OCI-LY1 (cell line): ENCODE data around the gene CACNA1C.

Experiments
- H2AFZ ChIP-seq: fragments of 200-600 bp; sonication (generic), shearing (Covaris generic); 2 replicates; pipeline ENCODE4 v1.6.0; 2014; ENCODE audit warnings: antibody characterized with exemption, mild to moderate bottlenecking, low read length
- H3F3A ChIP-seq: fragments of 200-600 bp; sonication (generic), shearing (Covaris generic); 2 replicates; pipeline ENCODE4 v1.6.0; 2014; ENCODE audit warnings: mild to moderate bottlenecking, antibody characterized with exemption, low read length, moderate library complexity; ENCODE audit not compliant: insufficient read depth
- H3K27ac ChIP-seq: fragments of 200-600 bp; sonication (generic); 2 replicates; pipeline ENCODE4 v1.5.1; 2014; ENCODE audit warnings: low read length, mixed run types, mild to moderate bottlenecking, low read depth; ENCODE audit not compliant: poor library complexity, severe bottlenecking
- H3K27me3 ChIP-seq: fragments of 200-600 bp; sonication (generic); 2 replicates; pipeline ENCODE4 v1.6.0; 2014; ENCODE audit warnings: antibody characterized with exemption, mild to moderate bottlenecking, low read length, moderate library complexity; ENCODE audit not compliant: insufficient read depth
- H3K36me3 ChIP-seq: fragments of 200-600 bp; sonication (generic); 2 replicates; pipeline ENCODE4 v1.6.1; 2014; ENCODE audit warnings: mild to moderate bottlenecking, antibody characterized with exemption, low read length, moderate library complexity, mixed read lengths; ENCODE audit not compliant: insufficient read depth
- H3K4me1 ChIP-seq: fragments of 200-600 bp; sonication (generic); 2 replicates; pipeline ENCODE4 v1.5.1; 2014; ENCODE audit warnings: mild to moderate bottlenecking, low read length, moderate library complexity; ENCODE audit not compliant: insufficient read depth, severe bottlenecking
- H3K4me2 ChIP-seq: fragments of 200-600 bp; sonication (generic), shearing (Covaris generic); 2 replicates; pipeline ENCODE4 v1.6.1; 2014; ENCODE audit warnings: low read length
- H3K4me3 ChIP-seq: fragments of 200-600 bp; sonication (generic); 2 replicates; pipeline ENCODE4 v1.5.1; 2014; ENCODE audit warnings: low read length, low read depth, mild to moderate bottlenecking, mixed read lengths; ENCODE audit not compliant: poor library complexity, severe bottlenecking
- H3K79me2 ChIP-seq: fragments of 200-600 bp; shearing (Covaris generic); 2 replicates; pipeline ENCODE4 v1.6.1; 2016; ENCODE audit warnings: mixed run types, low read length, mixed read lengths; ENCODE audit not compliant: insufficient read depth
- H3K9ac ChIP-seq: fragments of 200-600 bp; sonication (generic), shearing (Covaris generic); 2 replicates; pipeline ENCODE4 v1.6.1; 2014; ENCODE audit warnings: mild to moderate bottlenecking, low read length, mixed read lengths
- H3K9me2 ChIP-seq: fragments of 200-600 bp; sonication (generic), shearing (Covaris generic); 2 replicates; pipeline ENCODE4 v1.6.1; 2014; ENCODE audit warnings: low read depth, mild to moderate bottlenecking, low read length, mixed read lengths
- H3K9me3 ChIP-seq: fragments of 200-600 bp; shearing (Covaris generic); 2 replicates; pipeline ENCODE4 v1.6.1; 2014; ENCODE audit warnings: low read length, mixed read lengths
- H4K20me1 ChIP-seq: fragments of 200-600 bp; sonication (generic), shearing (Covaris generic); 2 replicates; pipeline ENCODE4 v1.6.0; 2016; ENCODE audit warnings: mild to moderate bottlenecking, low read length; ENCODE audit not compliant: insufficient read depth
- CTCF ChIP-seq: fragments of 200-600 bp; sonication (generic), shearing (Covaris generic); IDR thresholded peaks from 2 replicates; pipeline ENCODE4 v1.5.1; 2017; ENCODE audit warnings: mild to moderate bottlenecking, antibody characterized with exemption, low read length, moderate library complexity, mixed read lengths
- EZH2 ChIP-seq: fragments of 200-600 bp; sonication (generic), shearing (Covaris generic); IDR thresholded peaks from 2 replicates; pipeline ENCODE4 v1.8.0; 2017; ENCODE audit warnings: borderline replicate concordance, mixed run types, mild to moderate bottlenecking, antibody characterized with exemption, low read length, moderate library complexity, mixed read lengths

CACNA1C gene

GRCh38 chr12:2535583-2536204 lies 482.9 kb downstream of the CACNA1C start:
- Histone ChIP-seq H3K4me2 (no peak overlapping the region), H3K27ac (no peak overlapping the region), H3K9me3 (no peaks in the 10 kb centered on the region), H3K36me3 (no peaks in the 10 kb centered on the region), H2AFZ (no peak overlapping the region), H3K4me3 (no peak overlapping the region), H3K9me2 (no peaks in the 10 kb centered on the region), H3K4me1 (no peaks in the 10 kb centered on the region), H3F3A (no peaks in the 10 kb centered on the region), H3K79me2 (no peaks in the 10 kb centered on the region), H4K20me1 (no peaks in the 10 kb centered on the region), H3K27me3 (0 out of 2 replicates have a peak, but pooled peaks cover 5% of the 10 kb centered on the region), H3K9ac (no peak overlapping the region)
- no peak for TF ChIP-seq EZH2
- no peak for TF ChIP-seq CTCF

GRCh38 chr12:2536724-2537123 lies 483.9 kb downstream of the CACNA1C start:
- H3K79me2 ChIP-seq: no peaks in the 10 kb centered on the region
- H3K27me3 ChIP-seq: 0 out of 2 replicates have a peak, but pooled peaks cover 5% of the 10 kb centered on the region
- H3K9ac ChIP-seq: no peak overlapping the region
- no peaks in the 10 kb centered on the region for H3K36me3 ChIP-seq
- H2AFZ ChIP-seq: no peak overlapping the region
- H3K9me2 ChIP-seq: no peaks in the 10 kb centered on the region
- TF ChIP-seq EZH2: no peak
- TF ChIP-seq CTCF: no peak
- H3K4me2 ChIP-seq: no peak overlapping the region
- H3F3A ChIP-seq: no peaks in the 10 kb centered on the region
- H3K27ac ChIP-seq: no peak overlapping the region
- no peaks in the 10 kb centered on the region for H3K4me1 ChIP-seq
- H4K20me1 ChIP-seq: no peaks in the 10 kb centered on the region
- no peak overlapping the region for H3K4me3 ChIP-seq
- H3K9me3 ChIP-seq: no peaks in the 10 kb centered on the region

- Histone ChIP-seq H3K27ac (no peak overlapping the region), H3K9me3 (no peaks in the 10 kb centered on the region), H3K4me3 (no peak overlapping the region), H4K20me1 (no peaks in the 10 kb centered on the region), H3F3A (no peaks in the 10 kb centered on the region), H3K36me3 (no peaks in the 10 kb centered on the region), H3K4me1 (no peaks in the 10 kb centered on the region), H3K9me2 (no peaks in the 10 kb centered on the region), H3K27me3 (0 out of 2 replicates have a peak, but pooled peaks cover 5% of the 10 kb centered on the region), H2AFZ (no peak overlapping the region), H3K79me2 (no peaks in the 10 kb centered on the region), H3K9ac (no peak overlapping the region), H3K4me2 (no peak overlapping the region)
- TF ChIP-seq EZH2: no peak
- TF ChIP-seq CTCF: no peak
These were observed 485.2 kb downstream of the CACNA1C start for GRCh38 chr12:2537868-2538541.
